WTC11 (cell line): ENCODE data around the gene SLC24A4.

ENCODE experiments used
- ATF2 ChIP-seq: sonication (generic); formaldehyde crosslinking; IDR thresholded peaks from 2 replicates; pipeline ENCODE4 v1.8.1; 2022; ENCODE audit warnings: low read depth, missing genetic modification reagents, borderline replicate concordance
- ATF6 ChIP-seq: sonication (generic); formaldehyde crosslinking; IDR thresholded peaks from 2 replicates; pipeline ENCODE4 v1.8.1; 2023; ENCODE audit warnings: mild to moderate bottlenecking, missing genetic modification reagents
- CTCF ChIP-seq: fragments of 200-600 bp; IDR thresholded peaks from 2 replicates; pipeline ENCODE4 v1.8.0; 2022; ENCODE audit warnings: antibody characterized with exemption
- MXD4 ChIP-seq: fragments of 250-450 bp; sonication (Bioruptor Pico); IDR thresholded peaks from 2 replicates; pipeline ENCODE4 v1.8.0; 2021; ENCODE audit warnings: mild to moderate bottlenecking, moderate library complexity, borderline replicate concordance
- NR1H2 ChIP-seq: sonication (generic); formaldehyde crosslinking; IDR thresholded peaks from 2 replicates; pipeline ENCODE4 v1.9.0; 2021; ENCODE audit warnings: mild to moderate bottlenecking, moderate library complexity, missing genetic modification reagents
- SMAD4 ChIP-seq: sonication (generic); formaldehyde crosslinking; IDR thresholded peaks from 2 replicates; pipeline ENCODE4 v1.8.0; 2022; ENCODE audit warnings: mild to moderate bottlenecking, missing genetic modification reagents
- ZMAT4 ChIP-seq: fragments of 250-450 bp; sonication (Bioruptor Pico); IDR thresholded peaks from 2 replicates; pipeline ENCODE4 v1.9.0; 2021; ENCODE audit warnings: mild to moderate bottlenecking
- ZNF121 ChIP-seq: sonication (generic); formaldehyde crosslinking; IDR thresholded peaks from 2 replicates; pipeline ENCODE4 v1.8.0; 2023; ENCODE audit warnings: missing genetic modification reagents
- ZNF317 ChIP-seq: sonication (generic); formaldehyde crosslinking; IDR thresholded peaks from 2 replicates; pipeline ENCODE4 v1.8.1; 2023; ENCODE audit warnings: low read depth, mild to moderate bottlenecking, moderate library complexity, missing genetic modification reagents, borderline replicate concordance

- TF ChIP-seq CTCF (no peak), MXD4 (no peak), ATF6 (no peak), SMAD4 (CRISPR knock-in tag) (no peak), ZNF121 (CRISPR knock-in tag) (no peak), ATF2 (CRISPR knock-in tag) (no peak), ZMAT4 (CRISPR knock-in tag) (no peak), NR1H2 (CRISPR knock-in tag) (no peak), ZNF317 (no peak)
These were observed 7.7 kb upstream of the SLC24A4 start for GRCh38 chr14:92315050-92315805.
